K562 (cell line): ENCODE results near the gene TLE6. TPM values are rescaled to one million over a fixed set of nuclear protein-coding genes. Genes with fewer than 3 reads are reported as not detected.

ENCODE experiments used
- ATF4 ChIP-seq: fragments of 450-650 bp; formaldehyde crosslinking; IDR thresholded peaks from 2 replicates; pipeline ENCODE4 v1.4.0; 2022; ENCODE audit warnings: mild to moderate bottlenecking, moderate library complexity
- CBFA2T3 ChIP-seq: fragments of 450-650 bp; IDR thresholded peaks from 2 replicates; pipeline ENCODE4 v1.6.1; 2017
- CC2D1A ChIP-seq: fragments of 450-650 bp; IDR thresholded peaks from 2 replicates; pipeline ENCODE4 v1.6.1; 2017; ENCODE audit warnings: mild to moderate bottlenecking
- CREB3L1 ChIP-seq: fragments of 450-650 bp; IDR thresholded peaks from 2 replicates; pipeline ENCODE4 v1.6.1; 2014; ENCODE audit warnings: low read depth, mild to moderate bottlenecking, moderate library complexity, borderline replicate concordance
- E2F4 ChIP-seq: sonication (generic); formaldehyde crosslinking; IDR thresholded peaks from 2 replicates; pipeline ENCODE4 v1.8.0; 2022; ENCODE audit warnings: mild to moderate bottlenecking, low read depth, missing genetic modification reagents
- HMBOX1 ChIP-seq: sonication (generic); IDR thresholded peaks from 2 replicates; pipeline ENCODE4 v1.6.1; 2016
- HNRNPLL ChIP-seq: fragments of 200-400 bp; formaldehyde crosslinking; IDR thresholded peaks from 2 replicates; pipeline ENCODE4 v1.6.1; 2017; ENCODE audit warnings: low read length, low read depth, mild to moderate bottlenecking; ENCODE audit not compliant: poor library complexity, severe bottlenecking
- KLF16 ChIP-seq: IDR thresholded peaks from 2 replicates; pipeline ENCODE4 v1.6.1; 2016; ENCODE audit warnings: antibody characterized with exemption
- LEF1 ChIP-seq: fragments of 450-650 bp; IDR thresholded peaks from 2 replicates; pipeline ENCODE4 v1.6.1; 2016; ENCODE audit warnings: mild to moderate bottlenecking
- MCM7 ChIP-seq, 2 experiments: fragments of 450-650 bp; IDR thresholded peaks; 2 replicates each; pipeline ENCODE4 v1.6.1; 2016 to 2018
- NELFE ChIP-seq: IDR thresholded peaks from 2 replicates; pipeline ENCODE4 v1.6.1; 2011; ENCODE audit warnings: mild to moderate bottlenecking; ENCODE audit not compliant: insufficient read depth, insufficient read length
- NFE2L1 ChIP-seq: fragments of 450-650 bp; IDR thresholded peaks from 2 replicates; pipeline ENCODE4 v1.6.1; 2016; ENCODE audit warnings: missing genetic modification characterization, low read depth, mild to moderate bottlenecking, missing compliant biosample characterization, moderate library complexity, borderline replicate concordance
- NONO ChIP-seq, 2 experiments: fragments of 200-400 bp in 1 of 2; fragments of 450-650 bp in 1 of 2; formaldehyde crosslinking in 1 of 2; IDR thresholded peaks; 2 replicates each; pipeline ENCODE4 v1.6.1; 2017; ENCODE audit warnings: low read depth in 2 of 2, mild to moderate bottlenecking in 2 of 2, moderate library complexity in 2 of 2, low read length in 1 of 2
- NR1H2 ChIP-seq: sonication (generic); formaldehyde crosslinking; IDR thresholded peaks from 2 replicates; pipeline ENCODE4 v1.4.0; 2020; ENCODE audit warnings: mild to moderate bottlenecking, missing genetic modification reagents
- TAF7 ChIP-seq: fragments of 450-650 bp; IDR thresholded peaks from 2 replicates; pipeline ENCODE4 v1.6.1; 2016; ENCODE audit warnings: missing genetic modification characterization, missing compliant biosample characterization
- ZBTB17 ChIP-seq: fragments of 450-650 bp; formaldehyde crosslinking; IDR thresholded peaks from 2 replicates; pipeline ENCODE4 v1.4.0; 2020; ENCODE audit warnings: mild to moderate bottlenecking
- ZNF75A ChIP-seq: fragments of 450-650 bp; formaldehyde crosslinking; IDR thresholded peaks from 2 replicates; pipeline ENCODE4 v1.4.0; 2020; ENCODE audit warnings: mild to moderate bottlenecking
- ZNF780A ChIP-seq: fragments of 250-450 bp; sonication (Bioruptor Pico); IDR thresholded peaks from 2 replicates; pipeline ENCODE4 v1.5.0; 2021; ENCODE audit warnings: mild to moderate bottlenecking
- polyA plus RNA-seq, 8 experiments: library from polyadenylated mRNA; depleted of rRNA in 4 of 8; stranded (reverse) in 5 of 8; unstranded in 3 of 8; fragments of >200 nt; fragmentation: Nextera tagmentation in 2 of 8; fragmentation: Illumina TruSeq in 1 of 8; extraction: Ambion mirVana in 2 of 8; extraction: Trizol in 1 of 8; gene quantifications; 2 replicates each; pipeline versions ENCODE4 v1.2.1 to v1.2.3, GENCODE V29; 2011 to 2014; ENCODE audit warnings: inconsistent platforms in 1 of 8, missing spikeins in 1 of 8
- total RNA-seq, 7 experiments: library from RNA; depleted of rRNA in 6 of 7; stranded (reverse); fragments of >200 nt in 6 of 7; fragmentation: Illumina TruSeq in 2 of 7; extraction: Trizol in 2 of 7; gene quantifications; 2 replicates each; pipeline versions ENCODE4 v1.2.1 to v1.2.3, GENCODE V29; 2011 to 2021; ENCODE audit warnings: low replicate concordance in 1 of 7
- TF ChIP-seq, protein P1 (sequence below): fragments of 250-450 bp; sonication (Bioruptor Pico); IDR thresholded peaks from 2 replicates; pipeline ENCODE4 v1.9.0; 2021; ENCODE audit warnings: mild to moderate bottlenecking
- TF ChIP-seq, protein P2 (sequence below): fragments of 450-650 bp; IDR thresholded peaks from one replicate; pipeline ENCODE4 v1.6.1; 2018; ENCODE audit warnings: mild to moderate bottlenecking, moderate library complexity; ENCODE audit not compliant: partially characterized antibody
- TF ChIP-seq, protein P3 (sequence below): sonication (generic); formaldehyde crosslinking; IDR thresholded peaks from 2 replicates; pipeline ENCODE4 v1.8.0; 2022; ENCODE audit warnings: missing genetic modification reagents, mild to moderate bottlenecking, moderate library complexity, borderline replicate concordance

The TLE6 gene
- total and polyA plus RNA-seq, 9 of the 15 experiments (the other 6 are each of a cell fraction or from before 2014, with no cell fraction given) = 1.1 to 6.1 (median 2.5) TPM

GRCh38 chr19:2974342-2975041 lies 2.9 kb upstream of the TLE6 start (continued):
- TF ChIP-seq CREB3L1 (no peak), E2F4 (CRISPR knock-in tag) (no peak), NFE2L1 (tag) (no peak), ZNF780A (CRISPR knock-in tag) (no peak), NELFE (no peak), HMBOX1 (no peak), LEF1 (peak; percentile 86), ZBTB17 (CRISPR knock-in tag) (no peak), ATF4 (CRISPR knock-in tag) (no peak), CBFA2T3 (peak; percentile 81), MCM7 (IDR thresholded peaks at IDR 0.05) (no peak), CC2D1A (0 out of 2 replicates have a peak, but pooled peaks have one; percentile 32), TAF7 (tag) (no peak), ZNF75A (no peak), KLF16 (peak; percentile 85), NR1H2 (CRISPR knock-in tag) (no peak), NONO (IDR thresholded peaks at IDR 0.05; ENCODE audit: low read depth in 2 of 2, low read length in 1 of 2) (0 out of 4 replicates have a peak, but pooled peaks of 1 of the 2 experiments have one; percentile 42), HNRNPLL (no peak)
- TF ChIP-seq, protein P1, sequence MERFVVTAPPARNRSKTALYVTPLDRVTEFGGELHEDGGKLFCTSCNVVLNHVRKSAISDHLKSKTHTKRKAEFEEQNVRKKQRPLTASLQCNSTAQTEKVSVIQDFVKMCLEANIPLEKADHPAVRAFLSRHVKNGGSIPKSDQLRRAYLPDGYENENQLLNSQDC (CRISPR knock-in tag) = no peak
- TF ChIP-seq, protein P2, sequence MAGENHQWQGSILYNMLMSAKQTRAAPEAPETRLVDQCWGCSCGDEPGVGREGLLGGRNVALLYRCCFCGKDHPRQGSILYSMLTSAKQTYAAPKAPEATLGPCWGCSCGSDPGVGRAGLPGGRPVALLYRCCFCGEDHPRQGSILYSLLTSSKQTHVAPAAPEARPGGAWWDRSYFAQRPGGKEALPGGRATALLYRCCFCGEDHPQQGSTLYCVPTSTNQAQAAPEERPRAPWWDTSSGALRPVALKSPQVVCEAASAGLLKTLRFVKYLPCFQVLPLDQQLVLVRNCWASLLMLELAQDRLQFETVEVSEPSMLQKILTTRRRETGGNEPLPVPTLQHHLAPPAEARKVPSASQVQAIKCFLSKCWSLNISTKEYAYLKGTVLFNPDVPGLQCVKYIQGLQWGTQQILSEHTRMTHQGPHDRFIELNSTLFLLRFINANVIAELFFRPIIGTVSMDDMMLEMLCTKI = no peak
- TF ChIP-seq, protein P3, sequence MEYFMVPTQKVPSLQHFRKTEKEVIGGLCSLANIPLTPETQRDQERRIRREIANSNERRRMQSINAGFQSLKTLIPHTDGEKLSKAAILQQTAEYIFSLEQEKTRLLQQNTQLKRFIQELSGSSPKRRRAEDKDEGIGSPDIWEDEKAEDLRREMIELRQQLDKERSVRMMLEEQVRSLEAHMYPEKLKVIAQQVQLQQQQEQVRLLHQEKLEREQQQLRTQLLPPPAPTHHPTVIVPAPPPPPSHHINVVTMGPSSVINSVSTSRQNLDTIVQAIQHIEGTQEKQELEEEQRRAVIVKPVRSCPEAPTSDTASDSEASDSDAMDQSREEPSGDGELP (CRISPR knock-in tag) = peak; percentile 65
